Endothelial cell of umbilical vein (primary cell): ENCODE results near the gene TCP10L.

Experiments
- EZH2 ChIP-seq: IDR thresholded peaks from 2 replicates; pipeline ENCODE4 v1.6.1; 2012; ENCODE audit warnings: borderline replicate concordance, low read depth, mild to moderate bottlenecking, moderate library complexity, low read length, inconsistent platforms; ENCODE audit not compliant: severe bottlenecking
- GATA2 ChIP-seq: IDR thresholded peaks from 2 replicates; pipeline ENCODE4 v1.7.0; 2011; ENCODE audit warnings: low read depth, mild to moderate bottlenecking, moderate library complexity, mixed read lengths, low read length; ENCODE audit not compliant: insufficient read length, insufficient read depth
- JUN ChIP-seq: IDR thresholded peaks from 2 replicates; pipeline ENCODE4 v1.6.1; 2011; ENCODE audit warnings: borderline replicate concordance, low read depth; ENCODE audit not compliant: insufficient read length, insufficient read depth
- MYC ChIP-seq: IDR thresholded peaks from one replicate; pipeline ENCODE4 v1.6.1; 2011; ENCODE audit warnings: mild to moderate bottlenecking, low read depth, low read length
- POLR2A ChIP-seq: IDR thresholded peaks from 2 replicates; pipeline ENCODE4 v1.6.1; 2012; ENCODE audit warnings: low read depth, mild to moderate bottlenecking, control low read depth, low read length
- POLR2AphosphoS5 ChIP-seq: IDR thresholded peaks from 2 replicates; pipeline ENCODE4 v1.6.1; 2012; ENCODE audit warnings: low read depth, mild to moderate bottlenecking, control low read depth, low read length, moderate library complexity; ENCODE audit not compliant: insufficient read depth
- TF ChIP-seq, protein P1 (sequence below), 2 donors: IDR thresholded peaks; 1 replicate in 1 of 2; 2 replicates in 1 of 2; pipeline ENCODE4 v1.5.1; 2011; ENCODE audit warnings: low read length in 2 of 2, mild to moderate bottlenecking in 2 of 2, moderate library complexity in 2 of 2, control low read depth in 1 of 2, inconsistent platforms in 1 of 2, low read depth in 1 of 2; ENCODE audit not compliant: insufficient read depth in 1 of 2; ENCODE audit errors: extremely low read depth in 1 of 2

DNA sequence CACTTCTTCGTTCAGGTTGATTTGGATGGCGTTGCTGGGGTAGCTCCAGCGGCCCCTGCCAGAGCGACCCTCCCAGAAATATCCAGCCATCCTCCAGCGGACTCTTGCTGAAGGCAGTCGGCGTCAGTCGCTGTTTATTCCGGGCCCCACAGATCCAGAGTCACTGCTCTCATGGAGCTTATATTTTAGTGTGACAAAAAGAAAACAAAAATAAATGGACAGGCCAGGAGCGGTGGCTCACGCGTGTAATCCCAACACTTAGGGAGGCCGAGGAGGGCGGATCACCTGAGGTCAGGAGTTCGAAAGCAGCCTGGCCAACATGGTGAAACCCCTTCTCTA is 27.6 kb upstream of the TCP10L start:
- TF ChIP-seq, protein P1, sequence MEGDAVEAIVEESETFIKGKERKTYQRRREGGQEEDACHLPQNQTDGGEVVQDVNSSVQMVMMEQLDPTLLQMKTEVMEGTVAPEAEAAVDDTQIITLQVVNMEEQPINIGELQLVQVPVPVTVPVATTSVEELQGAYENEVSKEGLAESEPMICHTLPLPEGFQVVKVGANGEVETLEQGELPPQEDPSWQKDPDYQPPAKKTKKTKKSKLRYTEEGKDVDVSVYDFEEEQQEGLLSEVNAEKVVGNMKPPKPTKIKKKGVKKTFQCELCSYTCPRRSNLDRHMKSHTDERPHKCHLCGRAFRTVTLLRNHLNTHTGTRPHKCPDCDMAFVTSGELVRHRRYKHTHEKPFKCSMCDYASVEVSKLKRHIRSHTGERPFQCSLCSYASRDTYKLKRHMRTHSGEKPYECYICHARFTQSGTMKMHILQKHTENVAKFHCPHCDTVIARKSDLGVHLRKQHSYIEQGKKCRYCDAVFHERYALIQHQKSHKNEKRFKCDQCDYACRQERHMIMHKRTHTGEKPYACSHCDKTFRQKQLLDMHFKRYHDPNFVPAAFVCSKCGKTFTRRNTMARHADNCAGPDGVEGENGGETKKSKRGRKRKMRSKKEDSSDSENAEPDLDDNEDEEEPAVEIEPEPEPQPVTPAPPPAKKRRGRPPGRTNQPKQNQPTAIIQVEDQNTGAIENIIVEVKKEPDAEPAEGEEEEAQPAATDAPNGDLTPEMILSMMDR (IDR thresholded peaks at IDR 0.05; ENCODE audit: extremely low read depth in 1 of 2, insufficient read depth in 1 of 2, low read depth in 1 of 2, low read length in 2 of 2) = no peak
- TF ChIP-seq POLR2A = no peak
- no peak for TF ChIP-seq EZH2
- TF ChIP-seq POLR2AphosphoS5 = no peak
- no peak for TF ChIP-seq MYC
- TF ChIP-seq JUN = no peak
- no peak for TF ChIP-seq GATA2
